Retinal pigment epithelial cell (primary cell): ENCODE results near the gene DOCK2.

ENCODE experiments used
- DNase-seq: peaks from one replicate; pipeline ENCODE4 v3.0.0-alpha.2; 2010; ENCODE audit warnings: low read depth
- H3K4me3 ChIP-seq: 2 replicates; pipeline ENCODE4 v1.5.1; 2011; ENCODE audit warnings: mild to moderate bottlenecking, low read length, control low read depth, moderate library complexity
- CTCF ChIP-seq: conservative IDR thresholded peaks from 2 replicates; pipeline ENCODE4 v1.5.1; 2011; ENCODE audit warnings: low read depth, low read length, control low read depth, inconsistent platforms

Gene DOCK2

DNA sequence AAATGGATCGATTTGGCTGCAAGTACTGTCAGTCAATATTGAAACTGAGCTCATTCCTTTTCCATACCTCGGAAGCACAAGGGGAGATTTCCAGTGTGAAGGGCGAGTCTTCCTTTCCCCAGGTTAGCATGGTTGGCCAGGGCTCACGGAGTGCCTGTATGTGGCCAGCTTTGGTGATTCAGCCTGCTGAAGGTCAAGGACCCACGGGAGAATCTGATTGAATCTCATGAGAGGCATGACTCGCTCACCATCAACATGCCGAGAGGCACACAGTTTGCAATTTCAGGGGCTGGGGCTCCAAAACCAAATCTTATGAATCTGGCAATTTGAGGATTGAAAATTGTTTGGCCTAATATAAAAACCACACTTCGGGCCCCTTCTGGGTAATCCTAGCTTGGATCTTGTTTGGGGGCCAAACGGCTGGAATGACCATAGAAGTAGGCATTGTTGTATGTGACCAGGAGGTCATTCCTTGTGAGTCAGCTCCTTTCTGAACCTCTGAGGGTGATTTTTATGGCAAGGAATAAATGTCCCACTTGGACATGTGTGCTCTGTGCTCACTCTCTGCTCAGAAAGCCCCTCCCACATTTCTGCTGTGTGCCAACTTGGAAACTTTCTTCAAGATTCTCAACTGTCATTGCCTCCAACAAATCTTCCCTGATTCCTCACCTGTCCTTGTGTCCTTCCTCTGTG, 69.8 kb downstream of the DOCK2 start:
- H3K4me3 ChIP-seq, result no peak overlapping the region
- DNase-seq, result no peak
- TF ChIP-seq CTCF, result no peak

DNA sequence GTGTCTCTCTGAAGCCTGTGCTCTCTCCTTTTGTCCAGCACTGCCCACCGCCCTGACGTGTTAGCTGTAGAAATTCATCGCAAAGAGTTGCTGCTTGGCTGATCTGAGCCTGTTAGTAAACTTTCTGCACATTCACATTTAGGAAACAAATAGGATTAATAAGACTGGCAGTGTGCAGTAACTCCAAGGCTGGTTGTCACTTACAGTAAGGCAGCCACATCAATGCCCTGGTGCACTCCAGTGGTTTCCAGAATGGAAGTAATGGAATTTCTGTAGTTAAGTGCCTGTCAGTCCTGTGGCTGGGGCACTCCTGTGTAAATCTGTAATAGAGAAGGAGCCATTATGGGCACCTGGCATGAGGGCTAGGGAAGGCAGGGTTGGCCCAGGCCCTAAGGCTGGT, 70.6 kb downstream of the DOCK2 start:
- DNase-seq, result peak; percentile 57
- TF ChIP-seq CTCF, result no peak
- H3K4me3 ChIP-seq, result no peak overlapping the region

DNA sequence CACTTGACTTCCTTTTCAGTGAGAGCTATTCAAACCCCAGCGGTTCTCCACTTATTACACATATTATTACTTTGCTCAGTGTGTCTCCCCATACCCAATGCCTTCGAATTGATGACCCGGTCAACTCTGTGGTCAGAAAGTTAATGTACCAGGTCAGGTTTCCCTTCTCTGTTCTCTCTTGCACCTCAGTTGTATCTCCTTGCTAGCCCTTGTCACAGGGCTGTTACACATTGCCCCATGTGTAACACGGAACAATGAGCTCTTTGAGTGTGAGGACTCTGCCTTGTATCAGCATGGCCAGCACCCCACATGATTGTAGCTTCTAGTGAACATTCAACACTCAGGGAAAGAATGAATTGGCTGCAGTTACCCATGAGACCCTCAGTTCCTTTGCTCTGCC, 73.6 kb downstream of the DOCK2 start:
- H3K4me3 ChIP-seq, result no peak overlapping the region
- no peak for TF ChIP-seq CTCF
- no peak for DNase-seq

GRCh38 chr5:169711551-169712225, 74.6 kb downstream of the DOCK2 start:
- no peak for DNase-seq

DNA sequence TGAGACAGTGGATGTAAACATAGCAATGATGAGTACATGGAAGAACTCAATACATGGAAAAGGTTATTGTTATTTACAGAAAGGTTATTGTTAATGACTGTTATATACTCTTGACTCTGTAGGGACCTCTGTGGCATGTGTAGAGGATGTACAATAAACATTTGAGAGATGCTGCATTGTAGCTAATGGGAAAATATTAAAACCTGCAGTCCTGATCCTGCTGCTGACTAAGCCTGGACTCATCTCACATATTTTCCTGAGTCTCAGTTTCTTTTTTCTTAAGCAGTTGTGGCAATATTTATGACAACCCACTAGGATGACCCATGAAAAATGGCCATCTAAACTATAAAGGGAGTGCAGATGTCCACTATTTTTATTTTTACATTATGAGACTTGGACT, 75.4 kb downstream of the DOCK2 start:
- H3K4me3 ChIP-seq, result no peak overlapping the region
- no peak for DNase-seq
- no peak for TF ChIP-seq CTCF

More at GRCh38 chr5:169711551-169712225, 74.6 kb downstream of the DOCK2 start:
- no peak for TF ChIP-seq CTCF
- no peak overlapping the region for H3K4me3 ChIP-seq

DNA sequence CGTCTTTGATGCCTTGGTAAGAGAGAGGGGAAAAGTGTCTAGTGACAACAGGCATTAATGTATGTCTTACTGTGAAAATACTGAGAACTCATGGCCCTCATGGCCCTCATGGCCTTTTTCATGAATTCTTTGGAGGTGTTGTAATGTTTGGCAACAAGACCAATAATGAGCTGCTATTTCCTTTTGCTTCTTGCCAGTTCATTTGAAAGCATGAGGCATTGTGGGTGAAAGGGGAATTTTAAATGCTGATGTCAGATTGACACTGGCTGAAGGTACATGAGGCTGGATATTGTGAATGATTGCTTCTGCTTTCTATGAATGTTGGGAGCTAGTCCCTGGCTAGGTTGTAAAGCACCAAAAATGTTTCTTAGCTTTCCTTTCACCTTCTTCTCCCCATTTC, 79.2 kb downstream of the DOCK2 start:
- no peak for TF ChIP-seq CTCF
- H3K4me3 ChIP-seq, result no peak overlapping the region
- DNase-seq, result no peak

GRCh38 chr5:169717288-169717687, 80.2 kb downstream of the DOCK2 start:
- no peak overlapping the region for H3K4me3 ChIP-seq
- no peak for DNase-seq
- TF ChIP-seq CTCF, result no peak
